Ishikawa (cell line): Measurements from ENCODE around the gene FAAP20.

Experiments used
- CREB1 ChIP-seq: IDR thresholded peaks from 2 replicates; pipeline ENCODE4 v1.6.1; 2012; ENCODE audit warnings: low read depth
- NFIC ChIP-seq: IDR thresholded peaks from 2 replicates; pipeline ENCODE4 v1.6.1; 2012
- TF ChIP-seq, protein P1 (sequence below): IDR thresholded peaks from 2 replicates; pipeline ENCODE4 v1.6.1; 2012; ENCODE audit warnings: low read depth, mild to moderate bottlenecking

DNA sequence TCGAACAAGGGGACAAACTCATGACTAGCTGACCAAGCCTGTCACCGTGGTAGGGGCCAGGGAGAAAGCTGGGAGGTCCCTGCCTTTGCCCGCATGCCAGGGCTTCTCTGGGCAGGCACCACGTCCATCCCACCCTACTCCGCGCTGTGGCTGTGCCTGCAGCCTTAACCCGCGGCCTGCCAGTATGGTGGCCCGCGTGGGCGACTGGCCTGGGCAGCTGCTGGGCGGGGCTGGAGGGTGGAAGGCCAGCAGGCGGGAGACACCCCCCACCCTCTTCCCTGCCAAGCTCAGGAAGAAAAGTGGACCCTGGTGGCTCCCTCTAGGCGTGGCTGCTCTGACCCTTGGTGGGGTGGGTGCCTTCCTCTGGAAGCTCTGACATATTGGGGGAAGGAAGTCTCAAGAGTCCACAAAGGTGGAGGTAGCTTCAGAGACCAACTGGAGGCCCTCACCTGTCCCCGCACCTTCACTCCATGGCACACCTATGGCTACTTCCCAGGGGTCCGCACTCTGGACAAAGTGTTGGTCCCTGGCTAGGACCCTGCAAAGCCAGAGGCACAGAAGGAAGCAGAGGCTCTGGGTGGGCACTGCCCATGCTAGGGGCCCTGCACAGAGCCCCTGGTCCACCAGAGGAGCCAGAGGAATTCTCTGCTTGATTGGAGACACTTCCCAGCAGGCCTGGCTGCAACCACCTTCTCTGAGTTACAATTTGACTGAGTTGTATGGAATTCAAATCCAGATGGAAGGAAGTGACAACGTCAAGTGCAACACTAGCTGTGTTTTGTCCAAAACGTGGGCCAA lies 30.3 kb upstream of the FAAP20 start:
- no peak for TF ChIP-seq CREB1
- TF ChIP-seq NFIC, result no peak
- TF ChIP-seq, protein P1, sequence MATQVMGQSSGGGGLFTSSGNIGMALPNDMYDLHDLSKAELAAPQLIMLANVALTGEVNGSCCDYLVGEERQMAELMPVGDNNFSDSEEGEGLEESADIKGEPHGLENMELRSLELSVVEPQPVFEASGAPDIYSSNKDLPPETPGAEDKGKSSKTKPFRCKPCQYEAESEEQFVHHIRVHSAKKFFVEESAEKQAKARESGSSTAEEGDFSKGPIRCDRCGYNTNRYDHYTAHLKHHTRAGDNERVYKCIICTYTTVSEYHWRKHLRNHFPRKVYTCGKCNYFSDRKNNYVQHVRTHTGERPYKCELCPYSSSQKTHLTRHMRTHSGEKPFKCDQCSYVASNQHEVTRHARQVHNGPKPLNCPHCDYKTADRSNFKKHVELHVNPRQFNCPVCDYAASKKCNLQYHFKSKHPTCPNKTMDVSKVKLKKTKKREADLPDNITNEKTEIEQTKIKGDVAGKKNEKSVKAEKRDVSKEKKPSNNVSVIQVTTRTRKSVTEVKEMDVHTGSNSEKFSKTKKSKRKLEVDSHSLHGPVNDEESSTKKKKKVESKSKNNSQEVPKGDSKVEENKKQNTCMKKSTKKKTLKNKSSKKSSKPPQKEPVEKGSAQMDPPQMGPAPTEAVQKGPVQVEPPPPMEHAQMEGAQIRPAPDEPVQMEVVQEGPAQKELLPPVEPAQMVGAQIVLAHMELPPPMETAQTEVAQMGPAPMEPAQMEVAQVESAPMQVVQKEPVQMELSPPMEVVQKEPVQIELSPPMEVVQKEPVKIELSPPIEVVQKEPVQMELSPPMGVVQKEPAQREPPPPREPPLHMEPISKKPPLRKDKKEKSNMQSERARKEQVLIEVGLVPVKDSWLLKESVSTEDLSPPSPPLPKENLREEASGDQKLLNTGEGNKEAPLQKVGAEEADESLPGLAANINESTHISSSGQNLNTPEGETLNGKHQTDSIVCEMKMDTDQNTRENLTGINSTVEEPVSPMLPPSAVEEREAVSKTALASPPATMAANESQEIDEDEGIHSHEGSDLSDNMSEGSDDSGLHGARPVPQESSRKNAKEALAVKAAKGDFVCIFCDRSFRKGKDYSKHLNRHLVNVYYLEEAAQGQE, result no peak
